HG03175 (cell line): ENCODE results near the gene FYN.
A peak's percentile ranks its signal among the peaks of the same experiment; 100 is the strongest.

ENCODE experiments used
- ATAC-seq: cut with Tn5 transposase; IDR thresholded peaks from one replicate; pipeline ENCODE4 v1.9.1; 2021; ENCODE audit warnings: mild to moderate bottlenecking, moderate library complexity; ENCODE audit not compliant: unreplicated experiment

FYN gene

GRCh38 chr6:111713811-111714210 lies 159.4 kb downstream of the FYN start:
- ATAC-seq: no peak

GRCh38 chr6:111713236-111713635 lies 160.0 kb downstream of the FYN start:
- no peak for ATAC-seq

GRCh38 chr6:111711984-111712752 lies 161.1 kb downstream of the FYN start:
- ATAC-seq: no peak

DNA sequence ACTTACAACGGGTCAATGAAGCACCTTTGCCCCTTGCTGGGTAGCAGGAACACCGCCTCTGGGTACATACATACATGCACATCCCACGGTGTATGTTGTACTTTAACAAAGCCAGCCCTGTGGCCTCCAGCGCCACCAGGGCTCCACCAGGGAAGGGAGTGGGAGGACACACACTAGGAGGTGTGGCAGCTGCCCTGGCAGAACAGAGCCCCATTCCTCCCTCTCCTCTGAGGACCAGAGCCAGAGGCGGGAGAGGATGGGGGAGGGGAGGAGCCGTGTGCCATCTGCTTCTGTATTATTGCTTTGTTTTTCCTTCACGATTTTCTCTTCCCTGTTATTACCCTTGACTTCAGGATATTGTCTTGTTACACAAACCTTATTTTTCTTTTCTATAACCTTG lies 161.8 kb downstream of the FYN start:
- no peak for ATAC-seq

- ATAC-seq: no peak
These were observed 162.3 kb downstream of the FYN start for GRCh38 chr6:111710911-111711310.

DNA sequence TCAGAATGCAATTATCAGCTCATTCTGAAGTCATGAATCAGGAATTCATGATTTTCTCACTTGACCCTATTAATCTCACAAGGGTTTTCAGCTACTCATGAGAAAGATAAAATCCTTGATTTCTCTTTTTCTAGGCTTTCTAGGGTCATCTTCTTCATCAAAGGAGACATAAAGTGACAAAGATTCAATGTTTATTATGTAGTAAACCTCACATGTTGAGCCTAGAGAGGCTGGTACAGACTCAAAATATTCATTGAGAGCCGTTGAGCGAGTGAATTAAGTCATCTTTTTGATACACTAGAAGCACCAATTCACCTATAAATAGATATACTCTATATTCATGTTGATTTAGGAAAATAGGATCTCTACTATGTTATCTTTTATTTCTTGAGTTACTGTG lies 162.8 kb downstream of the FYN start:
- ATAC-seq: no peak

- ATAC-seq: peak; percentile 89
These were observed 163.4 kb downstream of the FYN start for GRCh38 chr6:111709615-111710398.

DNA sequence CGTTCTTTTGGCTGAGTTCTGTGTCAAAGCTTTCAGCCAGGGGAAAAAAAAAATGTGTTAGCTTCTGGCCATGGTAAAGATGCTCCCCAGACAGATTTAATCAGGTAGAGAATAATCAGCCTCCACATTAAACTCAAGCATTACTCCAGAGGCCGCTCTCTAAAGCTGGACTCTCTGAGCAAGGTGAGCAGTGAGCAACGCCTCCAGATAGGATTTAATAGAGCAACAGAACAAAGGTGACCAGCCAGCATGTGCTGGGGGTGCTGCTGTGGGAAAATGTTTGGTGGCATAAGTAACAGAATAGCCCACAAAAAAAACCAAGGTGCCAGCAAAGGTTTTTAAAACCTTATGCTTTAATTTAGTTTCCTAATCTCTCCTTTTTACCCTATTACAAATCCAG lies 164.1 kb downstream of the FYN start:
- no peak for ATAC-seq

DNA sequence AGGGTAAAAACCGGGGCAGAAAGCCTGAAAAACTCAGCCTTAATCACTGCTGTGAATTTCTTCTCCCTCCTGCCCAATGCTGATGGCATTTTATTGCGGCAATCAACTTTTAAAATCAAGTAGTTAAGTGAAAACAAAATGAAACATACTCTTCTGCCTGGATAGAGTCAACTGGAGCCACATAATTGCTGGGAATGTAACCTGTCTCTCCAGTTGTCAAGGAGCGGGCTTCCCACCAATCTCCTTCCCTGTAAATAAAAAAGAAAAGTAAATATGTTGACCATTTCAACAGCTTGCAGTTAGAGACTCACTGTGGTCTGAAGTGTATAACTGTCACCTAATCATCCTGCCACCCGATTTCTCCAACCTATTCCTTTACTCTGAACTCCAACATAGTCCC lies 165.5 kb downstream of the FYN start:
- no peak for ATAC-seq

DNA sequence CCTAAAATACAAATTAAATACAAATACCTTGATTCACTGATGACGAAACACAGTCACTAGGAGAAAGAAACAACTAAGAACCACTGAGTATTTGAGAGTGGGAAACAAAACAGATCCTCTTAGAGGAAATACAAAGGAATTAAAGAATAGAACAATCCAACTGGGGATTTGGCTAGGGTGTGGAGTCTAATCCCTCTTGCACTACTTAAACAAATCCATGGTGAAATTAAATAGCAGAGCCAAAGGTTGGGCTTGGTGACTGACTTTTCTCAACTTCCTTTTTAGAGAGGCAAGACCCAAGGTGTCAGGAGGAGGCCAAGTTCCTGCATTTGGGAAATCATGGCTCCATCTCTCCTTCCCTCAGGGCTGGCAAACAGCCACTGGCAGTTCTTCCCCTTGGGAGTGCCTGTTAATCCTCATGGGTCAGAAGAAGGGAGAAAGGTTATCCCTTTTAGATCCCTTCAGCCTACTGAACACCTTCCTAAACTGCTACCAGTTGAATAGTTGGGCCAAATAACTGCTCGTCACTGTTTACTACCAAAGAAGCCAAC lies 166.3 kb downstream of the FYN start:
- ATAC-seq: no peak

- ATAC-seq: no peak
These were observed 169.5 kb downstream of the FYN start for GRCh38 chr6:111703723-111704122.

DNA sequence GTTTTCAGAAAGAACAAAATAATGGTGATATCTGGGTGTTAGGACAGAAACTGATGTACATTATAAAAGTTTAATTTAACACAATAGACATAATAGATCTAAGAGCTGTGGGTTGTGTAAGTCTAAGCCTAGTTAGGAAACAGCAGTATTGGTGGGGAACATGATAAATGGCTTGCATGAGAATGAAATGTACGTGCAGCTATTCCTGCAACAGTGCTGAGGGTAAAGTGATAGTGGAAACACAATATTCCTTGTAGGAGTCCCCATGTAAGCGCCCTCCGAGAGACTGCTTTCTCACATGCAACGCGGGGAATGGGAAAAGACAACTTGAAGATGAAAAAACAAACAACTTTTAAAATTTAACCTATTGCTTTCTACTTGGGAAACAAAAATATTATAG lies 171.0 kb downstream of the FYN start:
- no peak for ATAC-seq

- ATAC-seq: no peak
These were observed 172.1 kb downstream of the FYN start for GRCh38 chr6:111701146-111701545.

GRCh38 chr6:111700135-111700690 lies 173.0 kb downstream of the FYN start:
- no peak for ATAC-seq

DNA sequence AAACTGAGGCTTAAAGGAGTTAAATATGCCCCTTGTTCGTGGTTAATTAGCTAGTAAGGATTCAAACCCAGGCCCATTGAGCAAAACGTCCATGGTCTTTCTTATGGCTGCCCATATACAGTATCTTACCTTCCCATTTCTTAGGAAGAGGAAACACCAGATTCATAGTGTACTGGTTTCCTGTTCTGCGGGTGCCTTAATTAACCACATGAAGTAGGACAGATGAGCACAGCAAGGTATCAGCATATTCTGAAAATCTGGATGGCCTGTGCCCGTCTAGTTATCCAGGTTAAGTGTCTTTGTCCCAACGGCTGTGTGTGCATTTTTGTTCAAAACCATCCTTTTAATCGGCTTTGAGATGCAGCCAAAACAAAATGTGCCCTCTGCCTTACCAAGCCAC lies 174.1 kb downstream of the FYN start:
- ATAC-seq: no peak

DNA sequence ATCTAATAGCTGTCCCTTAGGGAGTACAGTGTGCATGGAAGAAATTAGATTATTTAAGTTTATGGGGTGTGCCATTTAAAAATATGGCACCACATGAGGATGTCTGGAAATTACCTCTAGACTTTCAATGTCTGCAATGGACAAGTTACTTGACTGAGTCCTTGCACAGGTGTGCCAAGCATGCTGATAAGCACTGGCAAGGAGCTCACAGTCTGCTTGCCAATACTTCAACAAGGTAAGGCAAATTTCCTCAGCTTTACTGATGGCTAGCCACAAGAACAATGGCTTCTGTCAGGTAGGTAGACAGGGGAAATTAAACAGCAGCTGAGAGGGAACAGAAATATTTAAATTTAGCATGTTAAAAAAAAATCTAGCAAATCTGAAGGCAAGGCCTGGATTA lies 176.4 kb downstream of the FYN start:
- no peak for ATAC-seq

- no peak for ATAC-seq
These were observed 180.7 kb downstream of the FYN start for GRCh38 chr6:111692327-111693164.

DNA sequence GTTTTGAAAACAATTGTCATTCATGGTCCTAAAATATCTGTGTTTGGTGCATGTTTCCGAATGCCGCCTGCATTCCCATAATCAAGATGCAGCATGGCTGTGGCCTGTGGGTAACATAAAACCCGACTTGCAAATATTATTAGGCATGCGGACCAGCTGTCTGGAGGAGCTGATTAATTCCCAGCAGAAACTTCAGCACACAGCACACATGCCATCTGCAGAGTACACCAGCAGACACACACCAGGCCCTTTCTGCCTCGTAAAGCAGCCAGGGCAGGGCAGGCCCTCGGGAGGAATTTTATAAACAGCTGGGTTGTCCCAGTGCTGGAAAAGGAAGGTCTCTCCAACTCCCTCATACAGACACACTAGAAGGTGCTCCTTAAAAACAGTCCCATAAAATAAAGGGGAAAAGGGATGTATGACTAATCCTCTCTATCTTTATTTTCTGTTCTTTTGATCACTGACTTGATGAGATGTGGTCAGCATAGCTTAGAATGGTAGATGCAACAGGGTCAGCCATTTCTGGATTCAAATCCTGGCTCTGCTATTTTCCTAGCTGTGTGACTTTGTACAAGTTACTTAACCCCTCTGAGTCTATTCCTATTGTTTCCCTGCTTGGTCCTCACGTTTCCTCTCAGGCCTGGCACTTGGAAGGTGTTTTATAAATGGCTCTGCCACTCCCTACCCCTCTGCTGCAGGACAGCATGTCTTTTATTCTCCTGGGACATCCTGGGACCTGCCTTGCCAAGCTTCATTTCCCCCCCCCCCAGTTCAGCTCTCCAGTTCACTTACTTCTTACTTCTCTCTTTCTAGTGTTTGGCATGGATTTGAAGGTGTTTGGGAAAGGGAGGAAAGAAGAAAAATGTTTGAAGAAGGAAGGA lies 181.7 kb downstream of the FYN start:
- ATAC-seq: no peak

DNA sequence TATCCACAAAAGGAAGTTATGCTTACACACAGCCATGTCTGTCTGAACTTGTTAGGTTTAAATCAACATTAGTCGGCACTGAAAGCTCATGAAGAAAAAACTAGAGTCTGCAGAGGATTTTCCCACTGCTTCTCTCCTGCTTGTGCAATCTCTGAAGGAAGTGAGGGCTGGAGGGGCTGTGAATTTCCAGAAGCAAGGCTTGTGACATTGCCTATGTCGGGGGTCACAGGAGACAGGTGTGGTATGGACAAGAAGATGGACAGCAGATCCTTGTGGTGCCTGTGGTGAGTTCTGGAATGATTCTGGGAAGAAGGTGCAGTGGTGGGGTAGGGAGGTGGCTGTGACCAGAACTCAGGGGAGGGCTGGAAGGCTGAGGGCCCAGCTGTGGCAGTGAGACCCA lies 183.3 kb downstream of the FYN start:
- no peak for ATAC-seq

DNA sequence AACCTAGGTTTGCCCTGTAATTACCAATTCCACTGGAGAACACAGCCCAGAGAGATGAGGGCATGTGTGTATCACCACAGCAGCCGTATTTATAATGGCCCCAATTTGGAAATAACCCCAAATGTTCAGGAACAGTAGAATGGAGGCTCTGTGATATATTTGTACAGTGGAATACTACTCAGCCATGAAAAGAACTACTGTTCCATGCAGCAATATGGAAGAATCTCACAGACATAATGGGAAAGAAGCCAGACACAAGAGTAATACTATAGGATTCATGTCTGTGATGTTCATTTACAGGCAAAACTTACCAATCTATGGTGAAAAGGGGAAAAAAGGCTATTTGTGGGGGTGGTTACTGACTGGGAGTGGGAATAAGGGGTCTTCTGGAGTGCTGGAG lies 183.8 kb downstream of the FYN start:
- ATAC-seq: no peak
